Kidney epithelial cell (primary cell): Measurements from ENCODE around the gene PHPT1. TPM values are rescaled to one million over a fixed set of nuclear protein-coding genes. Genes with fewer than 3 reads are reported as not detected.

Source experiments
- DNase-seq: peaks from one replicate; pipeline ENCODE4 v3.0.0-alpha.2; 2010; ENCODE audit warnings: low read depth
- H3K27me3 ChIP-seq: 2 replicates; pipeline ENCODE4 v1.6.0; 2011; ENCODE audit warnings: low read length; ENCODE audit not compliant: control insufficient read depth, insufficient read depth
- H3K36me3 ChIP-seq: 2 replicates; pipeline ENCODE4 v1.5.1; 2011; ENCODE audit warnings: low read length; ENCODE audit not compliant: control insufficient read depth, insufficient read depth
- H3K4me3 ChIP-seq: 2 replicates; pipeline ENCODE4 v1.5.1; 2011; ENCODE audit warnings: low read depth, mild to moderate bottlenecking, control low read depth, low read length
- CTCF ChIP-seq: IDR thresholded peaks from 2 replicates; pipeline ENCODE4 v1.5.1; 2011; ENCODE audit warnings: mild to moderate bottlenecking, moderate library complexity, low read length, control low read depth, inconsistent platforms; ENCODE audit not compliant: insufficient read depth, poor library complexity, severe bottlenecking
- total RNA-seq: library from RNA; depleted of rRNA; stranded (reverse); fragments of >200 nt; gene quantifications from 2 replicates; pipeline ENCODE4 v1.2.3, GENCODE V29; 2015

PHPT1 gene
- total RNA-seq, 1 donor from 2014 or later = 129 TPM

- Histone ChIP-seq H3K36me3 (no peaks in the 10 kb centered on the region), H3K4me3 (no peak overlapping the region), H3K27me3 (no peaks in the 10 kb centered on the region)
- TF ChIP-seq CTCF = no peak
- DNase-seq = no peak
These were observed 9.9 kb downstream of the PHPT1 start for GRCh38 chr9:136858844-136859757.

GRCh38 chr9:136860529-136860928, 11.3 kb downstream of the PHPT1 start:
- no peak for TF ChIP-seq CTCF
- DNase-seq = no peak
- no peaks in the 10 kb centered on the region for H3K27me3 ChIP-seq
- H3K36me3 ChIP-seq = no peaks in the 10 kb centered on the region
- H3K4me3 ChIP-seq = no peak overlapping the region

- DNase-seq = no peak
- no peak overlapping the region for H3K4me3 ChIP-seq
- TF ChIP-seq CTCF = no peak
- no peaks in the 10 kb centered on the region for H3K36me3 ChIP-seq
- no peaks in the 10 kb centered on the region for H3K27me3 ChIP-seq
These were observed 12.0 kb downstream of the PHPT1 start for GRCh38 chr9:136860933-136861873.

GRCh38 chr9:136861874-136862457, 12.8 kb downstream of the PHPT1 start:
- no peak for DNase-seq
- H3K4me3 ChIP-seq = no peak overlapping the region
- no peak for TF ChIP-seq CTCF
- no peaks in the 10 kb centered on the region for H3K27me3 ChIP-seq
- H3K36me3 ChIP-seq = no peaks in the 10 kb centered on the region

GRCh38 chr9:136862849-136863622, 13.8 kb downstream of the PHPT1 start:
- H3K36me3 ChIP-seq = no peaks in the 10 kb centered on the region
- H3K4me3 ChIP-seq = no peak overlapping the region
- no peaks in the 10 kb centered on the region for H3K27me3 ChIP-seq
- DNase-seq = no peak
- no peak for TF ChIP-seq CTCF
